DMS53 (cell line): ENCODE results near the gene DNM3.

Experiments used
- DNase-seq: peaks from one replicate; lab custom pipeline; 2025; lab: John Stamatoyannopoulos, UW

Gene DNM3

GRCh38 chr1:172397221-172397620, 555.9 kb downstream of the DNM3 start:
- peak; percentile 6 for DNase-seq

DNA sequence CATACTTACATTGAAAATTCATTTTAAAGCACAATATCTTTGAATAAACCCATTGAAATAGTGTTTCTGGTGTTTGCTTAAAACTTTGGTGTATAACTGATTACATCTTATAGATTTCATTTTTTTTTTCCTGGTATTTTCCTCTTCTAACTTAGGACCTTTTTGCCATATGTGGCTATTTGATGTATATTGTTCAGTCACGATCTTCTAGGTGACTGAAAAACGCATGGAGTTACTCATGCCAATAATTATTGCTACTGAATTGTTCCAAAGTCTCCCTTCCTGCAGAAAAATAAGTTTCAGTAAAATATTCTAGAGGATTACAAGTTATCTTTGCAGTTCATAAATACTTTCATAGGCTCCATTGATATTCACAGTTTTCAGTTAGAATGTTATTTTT, 556.3 kb downstream of the DNM3 start:
- no peak for DNase-seq

- no peak for DNase-seq
Observed at GRCh38 chr1:172398193-172398592, 556.9 kb downstream of the DNM3 start.

DNA sequence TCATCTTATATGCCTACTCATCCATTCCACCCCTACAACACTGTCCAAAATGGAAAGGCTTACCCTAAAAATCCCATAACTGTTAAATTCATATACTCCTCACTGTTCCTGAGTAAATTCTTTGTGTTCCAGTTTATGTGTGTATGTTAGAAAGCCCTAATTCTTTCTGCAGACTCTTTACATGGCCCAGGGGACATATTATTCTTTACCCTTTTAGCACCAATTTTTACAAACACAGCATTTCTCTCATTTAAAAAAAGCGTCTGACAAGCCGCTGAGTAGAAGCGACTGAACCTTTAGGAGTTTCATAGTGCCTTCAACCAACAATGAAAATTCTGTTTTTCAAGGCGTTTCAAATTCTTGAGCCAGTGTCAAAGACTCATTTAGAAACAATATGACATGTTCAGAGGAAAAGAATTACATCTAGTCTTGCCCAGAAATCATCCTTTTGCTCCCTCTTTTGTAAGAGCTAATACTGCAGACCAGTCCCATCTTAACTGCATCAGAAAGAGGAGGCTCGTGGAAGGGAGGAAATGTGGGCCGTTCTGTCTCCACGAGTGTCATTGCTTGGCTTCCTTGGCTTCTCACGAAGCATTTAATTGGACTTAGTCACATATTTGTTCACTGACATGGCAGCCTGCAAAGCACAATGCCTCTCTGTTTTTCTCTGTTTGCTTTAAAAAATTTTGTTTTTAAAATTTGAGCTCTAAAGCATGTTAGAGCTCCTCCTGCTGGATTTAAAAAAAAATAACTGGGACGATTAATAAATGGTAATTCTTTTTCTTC, 557.9 kb downstream of the DNM3 start:
- peak; percentile 89 for DNase-seq

DNA sequence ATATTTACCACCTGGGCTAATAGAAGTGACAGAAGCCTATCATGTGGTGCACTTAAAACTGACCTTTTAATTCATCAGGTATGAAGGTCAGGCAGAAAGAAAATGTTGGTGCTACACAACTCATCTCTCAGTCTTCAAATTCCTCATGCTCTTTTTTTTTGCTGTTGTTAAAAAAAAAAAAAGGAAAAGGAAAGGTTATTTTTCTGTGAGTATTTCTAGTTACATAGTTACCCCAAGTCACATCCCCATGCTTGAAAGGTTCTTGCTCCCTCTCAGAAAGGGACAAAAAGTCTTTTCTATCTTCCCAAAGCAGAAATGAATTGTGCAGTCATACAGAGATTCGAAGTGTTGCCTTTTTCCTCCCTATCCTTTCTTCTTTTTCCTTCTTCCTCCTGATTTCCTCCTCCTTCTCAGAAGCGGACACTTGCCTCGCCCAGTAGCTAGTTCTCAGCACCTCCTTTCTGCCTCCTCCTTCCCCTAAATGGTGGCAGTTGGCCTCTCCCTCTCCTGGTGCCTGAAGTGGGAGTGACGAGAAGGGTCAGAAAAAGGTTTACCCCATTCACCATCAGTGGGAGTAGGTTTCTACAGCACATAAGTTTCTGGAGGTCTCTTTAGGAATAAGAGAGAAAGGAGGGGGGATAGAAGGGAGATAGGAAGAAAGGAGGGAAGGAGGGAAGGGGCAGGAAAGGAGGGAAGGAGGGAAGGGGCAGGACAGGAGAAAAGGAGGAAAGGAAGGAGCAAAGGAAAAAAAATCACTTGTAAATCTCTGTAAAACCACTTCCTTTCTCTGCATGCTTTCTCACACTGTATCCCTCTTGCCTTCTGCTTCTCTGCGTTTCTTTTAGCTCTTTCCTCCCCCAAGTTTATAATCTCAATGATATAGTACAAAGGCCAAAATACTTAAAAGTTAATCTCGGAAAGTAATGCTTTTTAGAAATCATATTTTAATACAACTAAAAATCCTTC, 558.7 kb downstream of the DNM3 start:
- DNase-seq = no peak

DNA sequence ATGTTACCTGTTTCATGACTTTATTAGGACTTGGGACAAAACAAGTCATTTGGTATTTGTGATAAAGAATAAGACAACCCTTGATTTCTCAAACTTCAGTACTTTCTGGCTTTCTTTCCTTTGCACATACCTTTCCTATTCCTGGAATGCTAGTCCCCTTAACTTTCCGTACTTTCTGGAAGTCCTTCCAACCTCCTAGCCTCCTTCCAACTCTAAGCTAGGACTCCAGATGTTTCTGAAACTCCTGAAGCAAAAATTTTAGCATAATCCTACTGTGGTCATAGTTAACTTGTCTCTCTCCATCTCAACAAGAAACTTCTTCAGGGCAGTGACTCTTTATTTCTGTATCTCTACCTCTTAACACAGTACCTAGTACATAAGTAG, 559.4 kb downstream of the DNM3 start:
- no peak for DNase-seq

GRCh38 chr1:172401477-172401876, 560.2 kb downstream of the DNM3 start:
- DNase-seq = no peak

DNA sequence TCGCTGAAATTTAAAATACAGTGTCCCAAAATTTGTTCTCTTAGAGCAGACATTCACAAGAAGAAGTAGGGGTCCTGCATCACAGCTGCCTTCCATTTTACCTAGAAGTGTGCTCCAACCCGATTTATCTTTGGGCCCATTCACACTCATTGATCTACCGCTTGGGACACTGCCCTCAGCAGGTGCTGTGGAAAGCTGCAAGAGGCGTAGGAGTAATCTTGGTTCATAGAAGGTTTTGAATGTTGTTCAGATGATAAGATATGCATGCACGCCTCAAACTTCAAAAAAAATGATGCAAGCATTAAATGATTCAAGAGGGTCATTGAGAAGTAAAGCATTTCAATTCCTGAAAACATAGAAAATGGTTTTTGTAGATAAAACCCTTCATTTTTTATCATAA, 560.6 kb downstream of the DNM3 start:
- DNase-seq = no peak

- DNase-seq = no peak
Observed at GRCh38 chr1:172402878-172403569, 561.7 kb downstream of the DNM3 start.

DNA sequence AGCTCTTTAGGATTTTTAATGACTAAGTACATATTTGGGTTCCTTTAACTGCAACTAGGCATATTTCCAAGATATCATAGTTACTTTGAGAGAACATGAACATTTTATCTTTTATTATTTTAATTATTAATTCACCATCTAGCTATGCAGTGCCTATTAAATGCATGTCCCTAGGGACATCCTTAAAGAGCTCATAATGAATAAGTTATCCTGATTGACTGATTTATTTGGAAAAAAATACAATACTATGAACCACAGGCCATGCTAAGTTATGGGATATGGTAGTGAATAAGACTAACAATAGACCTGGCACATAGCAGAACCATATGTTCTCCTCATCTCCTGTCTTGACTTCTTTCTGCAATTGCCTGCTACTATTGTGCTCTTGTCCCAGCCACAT, 562.8 kb downstream of the DNM3 start:
- DNase-seq = no peak

- DNase-seq = no peak
Observed at GRCh38 chr1:172405912-172406311, 564.6 kb downstream of the DNM3 start.

- no peak for DNase-seq
Observed at GRCh38 chr1:172406968-172407367, 565.7 kb downstream of the DNM3 start.

DNA sequence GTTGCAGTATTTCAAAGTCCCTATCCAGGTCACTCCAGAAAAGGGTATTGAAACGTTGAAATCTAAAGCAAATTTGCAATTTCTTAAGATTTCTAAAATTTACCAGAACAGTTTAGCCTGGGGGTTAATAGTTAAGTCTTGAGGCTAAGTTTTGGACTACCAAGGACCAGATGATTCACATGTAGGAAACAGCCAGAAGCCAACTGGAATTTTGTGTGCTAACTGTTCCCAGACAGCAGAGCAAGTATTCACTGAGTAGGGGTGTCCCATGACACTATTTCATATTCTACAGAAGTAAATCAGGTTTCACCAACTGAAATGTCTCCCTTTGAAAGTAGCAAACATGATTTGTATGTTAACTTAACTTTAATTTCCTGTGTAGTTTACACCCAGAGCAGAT, 567.7 kb downstream of the DNM3 start:
- DNase-seq = no peak

GRCh38 chr1:172410027-172410426, 568.7 kb downstream of the DNM3 start:
- DNase-seq = no peak

DNA sequence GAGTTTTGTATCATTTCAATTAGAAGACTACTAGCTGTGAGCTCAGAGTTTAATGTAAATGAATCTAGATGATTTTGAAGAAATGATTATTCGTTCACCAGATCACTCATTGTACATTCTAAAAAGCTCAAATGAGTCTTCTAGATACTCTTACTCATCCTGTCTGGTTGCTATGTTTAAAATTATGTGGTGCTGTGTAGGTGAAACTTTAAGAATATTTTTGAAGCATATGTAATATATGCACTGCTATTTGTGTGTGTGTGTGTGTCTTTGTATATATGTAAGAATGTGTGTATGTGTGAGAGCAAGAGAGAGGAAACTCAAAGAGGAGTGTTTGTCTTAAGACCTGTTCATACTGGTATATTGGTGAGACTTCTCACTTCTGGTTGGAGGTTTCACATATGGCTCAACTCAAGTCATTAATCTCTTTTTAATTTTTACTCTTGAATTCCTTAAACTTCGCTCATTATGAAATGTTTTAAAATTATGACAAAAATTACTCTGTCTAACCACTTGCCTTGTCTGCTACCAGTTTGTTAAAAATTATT, 570.6 kb downstream of the DNM3 start:
- DNase-seq = no peak

GRCh38 chr1:172414331-172414730, 573.0 kb downstream of the DNM3 start:
- DNase-seq = no peak

GRCh38 chr1:172416496-172417035, 575.3 kb downstream of the DNM3 start:
- DNase-seq = no peak

GRCh38 chr1:172417557-172417956, 576.3 kb downstream of the DNM3 start:
- no peak for DNase-seq

DNA sequence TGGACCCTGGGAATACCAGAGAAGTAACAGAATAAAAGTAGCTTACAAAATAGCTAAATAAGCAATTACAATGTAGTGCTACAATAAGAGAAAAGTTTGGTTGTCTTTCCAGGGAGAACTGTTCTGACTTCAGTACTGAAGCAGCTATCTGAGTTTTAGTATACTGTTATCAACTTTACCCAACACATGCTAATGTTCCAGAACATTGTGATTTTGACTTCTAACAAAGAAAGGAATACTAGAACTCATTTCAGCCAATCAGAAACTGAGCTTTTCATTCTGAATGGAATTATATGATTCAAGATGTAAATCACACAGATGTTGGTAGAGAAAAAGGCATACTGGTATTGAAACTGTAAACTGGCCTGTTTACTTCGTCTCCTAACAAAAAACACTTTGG, 579.1 kb downstream of the DNM3 start, which contains the start of gene C1orf105:
Gene C1orf105 (plus strand): TSS at position 301 of the 400 bp plus-strand sequence. CDS start 201 bp downstream, outside the sequence.
- DNase-seq = no peak

DNA sequence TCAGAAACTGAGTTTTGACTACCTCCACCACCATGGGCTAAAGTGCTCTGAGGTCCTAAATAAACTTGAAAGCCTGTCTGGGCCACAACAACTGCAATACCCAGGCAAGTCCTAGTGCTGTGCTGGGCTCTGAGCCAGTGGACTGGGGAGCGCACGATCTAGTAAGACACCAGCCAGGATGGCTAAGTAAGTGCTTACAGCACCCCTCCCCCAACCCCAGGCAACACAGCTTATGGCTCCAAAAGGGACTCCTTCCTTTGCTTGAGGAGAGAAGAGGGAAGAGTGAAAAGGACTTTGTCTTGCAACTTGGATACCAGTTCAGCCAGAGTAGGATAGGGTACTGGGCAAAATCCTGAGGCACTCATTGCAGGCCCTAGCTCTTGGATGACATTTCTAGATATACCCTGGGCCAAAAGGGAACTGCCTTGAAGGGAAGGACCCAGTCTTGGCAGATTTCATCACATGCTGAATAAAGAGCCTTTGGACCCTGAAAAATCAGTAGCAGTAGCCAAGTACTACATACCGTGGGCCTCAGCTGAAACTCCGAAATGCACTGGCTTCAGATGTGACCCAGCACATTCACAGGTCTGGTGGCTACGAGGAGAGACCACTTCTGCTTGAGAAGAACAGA, 580.8 kb downstream of the DNM3 start:
- DNase-seq = no peak

- no peak for DNase-seq
Observed at GRCh38 chr1:172423336-172423735, 582.0 kb downstream of the DNM3 start.
